Tracheal epithelial cell (primary cell): Measurements from ENCODE around the gene CD48. TPM values are rescaled to one million over a fixed set of nuclear protein-coding genes. Genes with fewer than 3 reads are reported as not detected.

ENCODE experiments used
- total RNA-seq: library from RNA; depleted of rRNA; stranded (reverse); fragments of >200 nt; gene quantifications from 2 replicates; pipeline ENCODE4 v1.2.1, GENCODE V29; 2014

The CD48 gene
- not detected in 2 replicates for total RNA-seq

GRCh38 chr1:160711602-160712311 is at the start of gene CD48:
TSS of gene CD48 (minus strand) at chr1:160711822. CDS start at chr1:160711763, 59 bp downstream.

GRCh38 chr1:160739098-160739511 is 27.5 kb upstream of the CD48 start, which contains the start of gene SLAMF7:
TSS of gene SLAMF7 (plus strand) at chr1:160739247. CDS start at chr1:160739302, 55 bp downstream.

GRCh38 chr1:160646711-160647328 is 64.8 kb downstream of the CD48 start, which contains the start of gene SLAMF1:
TSS of gene SLAMF1 (minus strand) at chr1:160647044. CDS start at chr1:160646945, 99 bp downstream.

Other genes with a start within 250 kb of the CD48 start
- gene SLAMF6, start 188.6 kb downstream of the CD48 start, total RNA-seq, result not detected in 2 replicates
- gene CD84, start 132.3 kb downstream of the CD48 start, total RNA-seq, result not detected in 2 replicates
- not detected in 2 replicates for gene SLAMF1, start 64.8 kb downstream of the CD48 start, total RNA-seq
- gene SLAMF7, start 27.4 kb upstream of the CD48 start, total RNA-seq, result 1.9 and 3.4 TPM in 2 replicates
- gene LY9, start 84.4 kb upstream of the CD48 start, total RNA-seq, result 0.96 TPM in 1 of 2 replicates, not detected in the other
- not detected in 2 replicates for gene CD244, start 151.1 kb upstream of the CD48 start, total RNA-seq
- gene ITLN1, start 173.4 kb upstream of the CD48 start, total RNA-seq, result not detected in 2 replicates
- gene ITLN2, start 243.0 kb upstream of the CD48 start, total RNA-seq, result 0.64 TPM in 1 of 2 replicates, not detected in the other